ENCODE data around the gene AKR7A3. TPM values are rescaled to one million over a fixed set of nuclear protein-coding genes. Genes with fewer than 3 reads are reported as not detected.
"Not testable (repeated sequence)": the region's sequence is repeated elsewhere in the genome, so short reads cannot be mapped to it uniquely, and the experiment has no call there.

The AKR7A3 gene
- total RNA-seq, 1 experiment from 2014 or later, result 0.40 TPM

- H3K9ac ChIP-seq (ENCODE audit: low read length), result no peak overlapping the region
- intact Hi-C loops (cut with micrococcal nuclease), result no loop called here
- no peaks in the 10 kb centered on the region for H4K20me1 ChIP-seq (ENCODE audit: low read length)
- no peaks in the 10 kb centered on the region for H3K36me3 ChIP-seq (ENCODE audit: low read depth, low read length)
- H3K27ac ChIP-seq (ENCODE audit: low read length), result no peak overlapping the region
- BruUV-seq (replicated peaks), result no TSS peak
- H3K9me2 ChIP-seq (replicated peaks; ENCODE audit: low read length), result no peaks in the 10 kb centered on the region
- no peaks in the 10 kb centered on the region for H3K9me3 ChIP-seq (ENCODE audit: low read length)
- DNase-seq, result no peak
- no peak overlapping the region for H2AFZ ChIP-seq (ENCODE audit: low read length)
- H3K4me2 ChIP-seq (ENCODE audit: low read length), result no peak overlapping the region
- POLR2A ChIA-PET (ENCODE audit: unreplicated experiment), result no interaction called here
- ATAC-seq, result no peak
- H3K79me2 ChIP-seq (ENCODE audit: low read length), result no peaks in the 10 kb centered on the region
- H3K4me1 ChIP-seq (ENCODE audit: insufficient read depth, low read length), result peaks cover 4% of the 10 kb centered on the region
- no peaks in the 10 kb centered on the region for H3F3A ChIP-seq (ENCODE audit: low read length, unreplicated experiment)
- TF ChIP-seq, protein P1, sequence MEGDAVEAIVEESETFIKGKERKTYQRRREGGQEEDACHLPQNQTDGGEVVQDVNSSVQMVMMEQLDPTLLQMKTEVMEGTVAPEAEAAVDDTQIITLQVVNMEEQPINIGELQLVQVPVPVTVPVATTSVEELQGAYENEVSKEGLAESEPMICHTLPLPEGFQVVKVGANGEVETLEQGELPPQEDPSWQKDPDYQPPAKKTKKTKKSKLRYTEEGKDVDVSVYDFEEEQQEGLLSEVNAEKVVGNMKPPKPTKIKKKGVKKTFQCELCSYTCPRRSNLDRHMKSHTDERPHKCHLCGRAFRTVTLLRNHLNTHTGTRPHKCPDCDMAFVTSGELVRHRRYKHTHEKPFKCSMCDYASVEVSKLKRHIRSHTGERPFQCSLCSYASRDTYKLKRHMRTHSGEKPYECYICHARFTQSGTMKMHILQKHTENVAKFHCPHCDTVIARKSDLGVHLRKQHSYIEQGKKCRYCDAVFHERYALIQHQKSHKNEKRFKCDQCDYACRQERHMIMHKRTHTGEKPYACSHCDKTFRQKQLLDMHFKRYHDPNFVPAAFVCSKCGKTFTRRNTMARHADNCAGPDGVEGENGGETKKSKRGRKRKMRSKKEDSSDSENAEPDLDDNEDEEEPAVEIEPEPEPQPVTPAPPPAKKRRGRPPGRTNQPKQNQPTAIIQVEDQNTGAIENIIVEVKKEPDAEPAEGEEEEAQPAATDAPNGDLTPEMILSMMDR (conservative IDR thresholded peaks at IDR 0.05; ENCODE audit: low read depth, low read length), result no peak
- no peak for TF ChIP-seq EZH2 (IDR thresholded peaks at IDR 0.05; ENCODE audit: low read length, unreplicated experiment)
- no peak overlapping the region for H3K4me3 ChIP-seq (ENCODE audit: low read length)
- CTCF ChIA-PET, result no interaction called here
- no peaks in the 10 kb centered on the region for H3K27me3 ChIP-seq (ENCODE audit: low read length)
Observed at GRCh38 chr1:19272064-19272463, 16.5 kb downstream of the AKR7A3 start.

DNA sequence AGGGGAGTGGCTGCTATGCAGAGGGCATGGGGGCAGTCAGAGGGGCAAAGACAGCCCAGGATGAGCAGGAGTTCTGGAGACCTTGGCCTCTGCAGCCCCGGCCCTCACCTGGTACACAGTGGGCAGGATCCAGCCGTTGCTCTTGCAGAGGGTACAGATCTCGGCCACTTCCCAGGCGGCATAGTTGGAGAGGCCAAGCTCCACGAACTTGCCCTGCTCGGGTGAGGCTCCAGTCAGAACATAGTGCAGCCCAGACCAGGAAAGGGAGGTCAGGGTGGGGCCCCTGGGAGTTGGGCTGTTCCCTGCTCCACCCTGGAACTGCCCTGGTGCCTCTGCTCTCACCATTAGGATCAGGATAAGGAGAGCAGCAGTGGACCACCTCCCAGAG, 18.2 kb downstream of the AKR7A3 start:
- H3K27me3 ChIP-seq (ENCODE audit: low read length); H2AFZ ChIP-seq (ENCODE audit: low read length); DNase-seq; H3K4me1 ChIP-seq (ENCODE audit: insufficient read depth, low read length); H3K36me3 ChIP-seq (ENCODE audit: low read depth, low read length); H4K20me1 ChIP-seq (ENCODE audit: low read length); intact Hi-C loops (cut with micrococcal nuclease); H3F3A ChIP-seq (ENCODE audit: low read length, unreplicated experiment); H3K27ac ChIP-seq (ENCODE audit: low read length); H3K9ac ChIP-seq (ENCODE audit: low read length); H3K4me2 ChIP-seq (ENCODE audit: low read length); H3K79me2 ChIP-seq (ENCODE audit: low read length); H3K4me3 ChIP-seq (ENCODE audit: low read length); BruUV-seq (replicated peaks); CTCF ChIA-PET; H3K9me2 ChIP-seq (replicated peaks; ENCODE audit: low read length); POLR2A ChIA-PET (ENCODE audit: unreplicated experiment); H3K9me3 ChIP-seq (ENCODE audit: low read length): not testable (repeated sequence)
- peak; percentile 25; the same call in 1 of the 2 replicates for ATAC-seq

DNA sequence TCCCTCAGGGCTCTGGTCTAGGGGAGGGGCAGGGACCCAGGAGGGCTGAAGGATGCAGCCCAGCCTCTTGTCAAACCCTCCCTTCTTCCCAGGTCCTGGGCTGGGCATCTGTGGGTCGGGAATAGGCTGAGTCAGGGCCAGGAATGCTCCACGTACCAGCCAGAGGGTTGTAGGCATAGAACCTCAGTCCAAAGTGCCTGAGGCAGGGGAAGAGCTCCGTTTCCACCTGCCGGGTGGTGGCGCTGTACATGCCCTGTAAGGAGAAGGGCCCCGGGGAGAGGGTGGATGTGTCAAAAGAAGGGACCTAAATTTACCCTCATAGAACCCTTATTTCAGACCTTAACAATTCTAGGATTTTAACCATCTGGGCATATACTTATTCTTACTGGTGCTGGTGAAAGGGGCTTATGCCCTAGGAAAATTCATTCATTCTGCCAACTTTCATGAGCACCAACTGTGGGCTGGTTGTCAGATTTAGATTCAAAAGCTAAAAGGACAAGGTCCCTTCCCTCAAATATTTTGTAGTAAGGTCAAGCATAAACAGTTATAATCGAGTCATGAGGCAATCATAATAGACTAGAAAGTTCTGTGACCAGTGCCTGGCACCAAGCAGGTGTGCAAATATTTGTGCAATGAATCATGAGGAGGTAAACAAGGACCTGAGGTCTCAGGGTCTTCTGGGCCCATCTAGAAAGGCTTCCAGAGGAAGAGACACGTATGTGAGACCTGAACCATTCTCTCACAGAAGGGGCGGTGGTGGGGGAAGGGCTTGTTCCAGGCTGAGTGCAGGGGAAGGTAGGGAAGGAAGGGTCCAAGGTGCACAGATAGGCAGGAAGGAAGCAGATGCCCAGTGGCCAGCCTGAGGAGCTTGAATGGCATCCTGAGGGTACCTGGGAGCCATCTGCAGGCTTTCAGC, 18.9 kb downstream of the AKR7A3 start:
- H3K4me3 ChIP-seq (ENCODE audit: low read length); CTCF ChIA-PET; H4K20me1 ChIP-seq (ENCODE audit: low read length); H3K9me2 ChIP-seq (replicated peaks; ENCODE audit: low read length); POLR2A ChIA-PET (ENCODE audit: unreplicated experiment); BruUV-seq (replicated peaks); H3K27ac ChIP-seq (ENCODE audit: low read length); H3F3A ChIP-seq (ENCODE audit: low read length, unreplicated experiment); H3K9me3 ChIP-seq (ENCODE audit: low read length); DNase-seq; H3K4me2 ChIP-seq (ENCODE audit: low read length); H2AFZ ChIP-seq (ENCODE audit: low read length); H3K4me1 ChIP-seq (ENCODE audit: insufficient read depth, low read length); H3K9ac ChIP-seq (ENCODE audit: low read length); H3K79me2 ChIP-seq (ENCODE audit: low read length); H3K36me3 ChIP-seq (ENCODE audit: low read depth, low read length); H3K27me3 ChIP-seq (ENCODE audit: low read length); intact Hi-C loops (cut with micrococcal nuclease): not testable (repeated sequence)
- ATAC-seq, result peak; percentile 82

GRCh38 chr1:19268445-19268844, 20.1 kb downstream of the AKR7A3 start:
- no peak for DNase-seq
- Histone ChIP-seq H3K9me2 (replicated peaks; ENCODE audit: low read length) (no peaks in the 10 kb centered on the region), H4K20me1 (ENCODE audit: low read length) (no peaks in the 10 kb centered on the region), H3K79me2 (ENCODE audit: low read length) (no peaks in the 10 kb centered on the region), H3K27me3 (ENCODE audit: low read length) (no peaks in the 10 kb centered on the region), H3K4me2 (ENCODE audit: low read length) (no peak overlapping the region), H3K9me3 (ENCODE audit: low read length) (no peaks in the 10 kb centered on the region), H3K27ac (ENCODE audit: low read length) (no peak overlapping the region), H3K36me3 (ENCODE audit: low read depth, low read length) (no peaks in the 10 kb centered on the region), H3K9ac (ENCODE audit: low read length) (no peak overlapping the region), H2AFZ (ENCODE audit: low read length) (no peak overlapping the region), H3K4me1 (ENCODE audit: insufficient read depth, low read length) (peaks cover 4% of the 10 kb centered on the region), H3K4me3 (ENCODE audit: low read length) (no peak overlapping the region), H3F3A (ENCODE audit: low read length, unreplicated experiment) (no peaks in the 10 kb centered on the region)
- ChIA-PET CTCF (no interaction called here), POLR2A (ENCODE audit: unreplicated experiment) (no interaction called here)
- TF ChIP-seq EZH2phosphoT487 (IDR thresholded peaks at IDR 0.05; ENCODE audit: borderline replicate concordance, low read length), result no peak
- intact Hi-C loops (cut with micrococcal nuclease), result no loop called here
- ATAC-seq, result no peak
- no TSS peak for BruUV-seq (replicated peaks)

Measured in PC-3 (cell line).